Peyer's patch (tissue), 4 donors: Measurements from ENCODE around the gene EPHB1.

ENCODE experiments used
- POLR2A ChIP-seq, 2 donors: fragments of 450-650 bp; IDR thresholded peaks; one replicate each; pipeline ENCODE4 v1.5.1; 2017; ENCODE audit warnings: antibody characterized with exemption in 2 of 2, mild to moderate bottlenecking in 2 of 2, moderate library complexity in 2 of 2
- TF ChIP-seq, protein P1 (sequence below), 6 experiments: fragments of 450-650 bp in 4 of 6; fragments of 200-600 bp in 2 of 6; sonication (generic) in 1 of 6; IDR thresholded peaks; one replicate each; pipeline ENCODE4 v1.5.1; 2017 to 2019; ENCODE audit warnings: antibody characterized with exemption in 6 of 6, mild to moderate bottlenecking in 3 of 6, moderate library complexity in 1 of 6

DNA sequence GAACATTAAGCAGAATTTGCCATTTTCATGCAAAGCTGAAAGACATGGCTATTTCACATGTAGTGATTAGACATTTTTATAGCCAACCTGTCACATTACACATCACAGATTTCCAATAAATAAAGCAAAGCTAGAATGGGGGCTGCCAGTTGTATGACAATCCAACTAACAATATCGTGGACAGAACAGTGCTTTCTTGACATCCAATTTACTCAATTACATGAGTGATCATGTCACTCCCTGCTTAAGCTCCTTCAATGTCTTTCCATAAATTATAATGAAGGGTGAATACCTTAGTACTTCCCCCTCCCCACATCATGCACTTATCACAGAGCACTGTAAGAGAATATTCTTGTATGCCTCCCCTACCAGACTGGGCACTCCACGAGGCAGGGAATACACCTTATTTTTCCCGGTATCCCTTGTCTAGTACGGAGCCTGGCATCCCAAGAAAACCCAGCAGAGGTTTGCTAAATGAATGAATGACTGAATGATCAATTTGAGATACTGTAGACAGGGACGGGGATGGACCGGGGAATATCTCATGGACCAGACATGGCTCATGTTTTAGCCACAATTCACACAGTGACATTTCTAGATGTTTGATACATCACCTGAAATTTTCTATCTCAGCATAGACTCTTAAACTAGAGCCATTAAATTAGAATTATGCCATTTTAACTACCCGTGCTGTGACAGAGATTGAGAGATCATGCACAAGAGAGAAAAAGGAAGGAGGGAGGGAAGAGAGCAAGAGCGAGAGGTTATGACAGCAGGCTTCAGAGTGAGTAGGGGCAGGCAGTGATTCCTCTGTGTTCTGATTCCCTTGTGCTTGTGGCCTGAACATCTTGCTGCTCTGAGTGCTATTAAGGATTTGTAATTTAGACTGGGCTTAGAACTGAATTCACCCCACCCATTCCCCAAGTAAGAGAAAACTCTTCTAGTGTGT lies 77.7 kb downstream of the EPHB1 start:
- TF ChIP-seq, protein P1, sequence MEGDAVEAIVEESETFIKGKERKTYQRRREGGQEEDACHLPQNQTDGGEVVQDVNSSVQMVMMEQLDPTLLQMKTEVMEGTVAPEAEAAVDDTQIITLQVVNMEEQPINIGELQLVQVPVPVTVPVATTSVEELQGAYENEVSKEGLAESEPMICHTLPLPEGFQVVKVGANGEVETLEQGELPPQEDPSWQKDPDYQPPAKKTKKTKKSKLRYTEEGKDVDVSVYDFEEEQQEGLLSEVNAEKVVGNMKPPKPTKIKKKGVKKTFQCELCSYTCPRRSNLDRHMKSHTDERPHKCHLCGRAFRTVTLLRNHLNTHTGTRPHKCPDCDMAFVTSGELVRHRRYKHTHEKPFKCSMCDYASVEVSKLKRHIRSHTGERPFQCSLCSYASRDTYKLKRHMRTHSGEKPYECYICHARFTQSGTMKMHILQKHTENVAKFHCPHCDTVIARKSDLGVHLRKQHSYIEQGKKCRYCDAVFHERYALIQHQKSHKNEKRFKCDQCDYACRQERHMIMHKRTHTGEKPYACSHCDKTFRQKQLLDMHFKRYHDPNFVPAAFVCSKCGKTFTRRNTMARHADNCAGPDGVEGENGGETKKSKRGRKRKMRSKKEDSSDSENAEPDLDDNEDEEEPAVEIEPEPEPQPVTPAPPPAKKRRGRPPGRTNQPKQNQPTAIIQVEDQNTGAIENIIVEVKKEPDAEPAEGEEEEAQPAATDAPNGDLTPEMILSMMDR (IDR thresholded peaks at IDR 0.05): no peak
- TF ChIP-seq POLR2A (IDR thresholded peaks at IDR 0.05): no peak
